DOHH2 (cell line): ENCODE measurements around the gene RPF1.
"Not testable (repeated sequence)": the region's sequence is repeated elsewhere in the genome, so short reads cannot be mapped to it uniquely, and the experiment has no call there.

Experiments
- H3F3A ChIP-seq: fragments of 200-600 bp; sonication (generic), shearing (Covaris generic); 2 replicates; pipeline ENCODE4 v1.6.0; 2016; ENCODE audit warnings: antibody characterized with exemption, mild to moderate bottlenecking; ENCODE audit not compliant: control insufficient read depth, insufficient read depth
- H3K27ac ChIP-seq: fragments of 200-600 bp; sonication (generic); 2 replicates; pipeline ENCODE4 v1.5.1; 2014; ENCODE audit warnings: low read depth, mild to moderate bottlenecking, low read length, moderate library complexity
- H3K27me3 ChIP-seq: fragments of 200-600 bp; sonication (generic); 2 replicates; pipeline ENCODE4 v1.6.1; 2014; ENCODE audit warnings: mild to moderate bottlenecking, low read length, mixed read lengths; ENCODE audit not compliant: control insufficient read depth
- H3K36me3 ChIP-seq: fragments of 200-600 bp; sonication (generic); 2 replicates; pipeline ENCODE4 v1.6.1; 2014; ENCODE audit warnings: mild to moderate bottlenecking, low read length, moderate library complexity, mixed read lengths; ENCODE audit not compliant: control insufficient read depth
- H3K4me1 ChIP-seq: fragments of 200-600 bp; sonication (generic); 2 replicates; pipeline ENCODE4 v1.6.1; 2014; ENCODE audit warnings: mild to moderate bottlenecking, low read length, mixed read lengths; ENCODE audit not compliant: control insufficient read depth
- H3K4me2 ChIP-seq: fragments of 200-600 bp; sonication (generic); 2 replicates; pipeline ENCODE4 v1.6.0; 2014; ENCODE audit warnings: mild to moderate bottlenecking, low read length, moderate library complexity
- H3K4me3 ChIP-seq: fragments of 200-600 bp; sonication (generic); 2 replicates; pipeline ENCODE4 v1.5.1; 2014; ENCODE audit warnings: mild to moderate bottlenecking, low read length, mixed read lengths
- H3K79me2 ChIP-seq: fragments of 200-600 bp; sonication (generic); 2 replicates; pipeline ENCODE4 v1.6.1; 2014; ENCODE audit warnings: mild to moderate bottlenecking, low read length, mixed read lengths; ENCODE audit not compliant: control insufficient read depth
- H3K9me2 ChIP-seq: fragments of 200-600 bp; sonication (generic); replicated peaks from 2 replicates; pipeline ENCODE4 v1.6.1; 2014; ENCODE audit warnings: mild to moderate bottlenecking, low read length, mixed read lengths; ENCODE audit not compliant: control insufficient read depth
- H3K9me3 ChIP-seq: fragments of 200-600 bp; sonication (generic); 2 replicates; pipeline ENCODE4 v1.6.1; 2014; ENCODE audit warnings: antibody characterized with exemption, low read length, mixed read lengths; ENCODE audit not compliant: control insufficient read depth, insufficient read depth
- H4K20me1 ChIP-seq: fragments of 200-600 bp; sonication (generic); 2 replicates; pipeline ENCODE4 v1.6.0; 2014; ENCODE audit warnings: low read depth, mild to moderate bottlenecking, antibody characterized with exemption, low read length, moderate library complexity; ENCODE audit not compliant: control insufficient read depth, insufficient read depth
- CTCF ChIP-seq: fragments of 200-600 bp; sonication (generic); IDR thresholded peaks from one replicate; pipeline ENCODE4 v1.5.1; 2014; ENCODE audit warnings: antibody characterized with exemption, mild to moderate bottlenecking, low read depth, low read length; ENCODE audit not compliant: poor library complexity, severe bottlenecking
- EZH2phosphoT487 ChIP-seq: fragments of 200-600 bp; sonication (generic); IDR thresholded peaks from 2 replicates; pipeline ENCODE4 v1.6.1; 2017; ENCODE audit warnings: borderline replicate concordance, mild to moderate bottlenecking, antibody characterized with exemption, low read length, moderate library complexity, mixed read lengths

Gene RPF1

GRCh38 chr1:84506729-84507453, 27.8 kb downstream of the RPF1 start:
- H3K27ac ChIP-seq = peak overlapping the region; percentile 87

GRCh38 chr1:84507887-84508286, 28.8 kb downstream of the RPF1 start:
- Histone ChIP-seq H3F3A (peaks cover 20% of the 10 kb centered on the region), H4K20me1 (peaks cover 16% of the 10 kb centered on the region; the same call in 1 of the 2 replicates), H3K4me2 (peak overlapping the region; percentile 89), H3K4me1 (peaks cover 29% of the 10 kb centered on the region), H3K36me3 (peaks cover 26% of the 10 kb centered on the region), H3K4me3 (peak overlapping the region; percentile 94), H3K79me2 (peaks cover 41% of the 10 kb centered on the region)
- H3K27ac ChIP-seq, H3K9me3 ChIP-seq, H3K27me3 ChIP-seq, H3K9me2 ChIP-seq: not testable (repeated sequence)

More at GRCh38 chr1:84506729-84507453, 27.8 kb downstream of the RPF1 start:
- H3K4me2 ChIP-seq = peak overlapping the region; percentile 89
- peaks cover 23% of the 10 kb centered on the region for H3F3A ChIP-seq
- H3K27me3 ChIP-seq = no peaks in the 10 kb centered on the region
- H3K9me3 ChIP-seq = peaks cover 8% of the 10 kb centered on the region
- H3K4me3 ChIP-seq = peak overlapping the region; percentile 94
- no peaks in the 10 kb centered on the region for H3K9me2 ChIP-seq
- peaks cover 30% of the 10 kb centered on the region for H3K4me1 ChIP-seq
- H3K79me2 ChIP-seq = peaks cover 51% of the 10 kb centered on the region
- peaks cover 31% of the 10 kb centered on the region for H3K36me3 ChIP-seq
- peaks cover 16% of the 10 kb centered on the region; the same call in 1 of the 2 replicates for H4K20me1 ChIP-seq
- TF ChIP-seq EZH2phosphoT487 (no peak), CTCF (no peak)

- Histone ChIP-seq H3K4me2 (no peak overlapping the region), H3K27me3 (no peaks in the 10 kb centered on the region), H4K20me1 (peaks cover 13% of the 10 kb centered on the region; the same call in 1 of the 2 replicates), H3K27ac (no peak overlapping the region), H3K9me3 (peaks cover 8% of the 10 kb centered on the region), H3K4me3 (no peak overlapping the region), H3F3A (peaks cover 20% of the 10 kb centered on the region), H3K4me1 (peaks cover 23% of the 10 kb centered on the region), H3K9me2 (no peaks in the 10 kb centered on the region), H3K36me3 (peaks cover 21% of the 10 kb centered on the region), H3K79me2 (peaks cover 34% of the 10 kb centered on the region)
- no peak for TF ChIP-seq EZH2phosphoT487
- no peak for TF ChIP-seq CTCF
Observed at GRCh38 chr1:84508510-84508909, 29.4 kb downstream of the RPF1 start.

GRCh38 chr1:84509029-84509428, 30.0 kb downstream of the RPF1 start:
- H3K9me2 ChIP-seq = no peaks in the 10 kb centered on the region
- H3K36me3 ChIP-seq = peaks cover 16% of the 10 kb centered on the region
- peaks cover 18% of the 10 kb centered on the region for H3K4me1 ChIP-seq
- peaks cover 29% of the 10 kb centered on the region for H3K79me2 ChIP-seq
- TF ChIP-seq CTCF = no peak
- TF ChIP-seq EZH2phosphoT487 = no peak
- H3K27ac ChIP-seq = no peak overlapping the region
- no peaks in the 10 kb centered on the region for H3K27me3 ChIP-seq
- H4K20me1 ChIP-seq = peaks cover 8% of the 10 kb centered on the region; the same call in 1 of the 2 replicates
- H3K4me3 ChIP-seq = no peak overlapping the region
- no peak overlapping the region for H3K4me2 ChIP-seq
- peaks cover 8% of the 10 kb centered on the region for H3K9me3 ChIP-seq
- H3F3A ChIP-seq = peaks cover 16% of the 10 kb centered on the region
